Measurements from ENCODE around the gene TCHP. TPM values are rescaled to one million over a fixed set of nuclear protein-coding genes. Genes with fewer than 3 reads are reported as not detected.

TCHP gene
- total and polyA plus RNA-seq, 2 experiments from 2014 or later, result 3.1 to 6.2 TPM

GRCh38 chr12:109946505-109946904 lies 46.4 kb downstream of the TCHP start:
- Histone ChIP-seq H3K4me2 (peak overlapping the region; percentile 10), H3K79me2 (replicated peaks; ENCODE audit: insufficient read depth) (no peaks in the 10 kb centered on the region), H3K36me3 (ENCODE audit: insufficient read depth) (peaks cover 9% of the 10 kb centered on the region; the same call in 1 of the 2 replicates), H3K4me3 (no peak overlapping the region), H4K20me1 (replicated peaks; ENCODE audit: insufficient read depth) (no peaks in the 10 kb centered on the region; the same call in 1 of the 2 replicates), H3K27me3 (ENCODE audit: insufficient read depth) (no peaks in the 10 kb centered on the region), H3K9me2 (ENCODE audit: insufficient read depth) (no peaks in the 10 kb centered on the region), H3K27ac (ENCODE audit: low read depth) (peak overlapping the region; percentile 61; the same call in 1 of the 2 replicates), H3K4me1 (ENCODE audit: insufficient read depth) (peaks cover 18% of the 10 kb centered on the region), H3F3A (replicated peaks; ENCODE audit: low read depth) (0 out of 2 replicates have a peak, but pooled peaks cover 3% of the 10 kb centered on the region), H2AFZ (no peak overlapping the region)
- DNase-seq (ENCODE audit: low spot score) (peak; percentile 81), ATAC-seq (peak; percentile 87)
- peak overlapping the region; percentile 42 for H3K4me3 Mint-ChIP-seq
- peaks cover 34% of the 10 kb centered on the region for H3K4me1 Mint-ChIP-seq
- H3K27me3 Mint-ChIP-seq (ENCODE audit: insufficient read depth, low read depth, poor library complexity), result peaks cover 4% of the 10 kb centered on the region
- no peak for TF ChIP-seq REST (IDR thresholded peaks at IDR 0.05; ENCODE audit: unreplicated experiment)
- TF ChIP-seq EZH2 (IDR thresholded peaks at IDR 0.05; ENCODE audit: low read depth, unreplicated experiment), result no peak
- TF ChIP-seq JUNB (IDR thresholded peaks at IDR 0.05; ENCODE audit: unreplicated experiment), result no peak
- no peak for TF ChIP-seq ZNF462 (CRISPR knock-in tag; IDR thresholded peaks at IDR 0.05)
- TF ChIP-seq ZNF331 (CRISPR knock-in tag; IDR thresholded peaks at IDR 0.05; ENCODE audit: low read depth), result no peak
- no peak for TF ChIP-seq ETS1 (IDR thresholded peaks at IDR 0.05)
- TF ChIP-seq EZH2phosphoT487 (IDR thresholded peaks at IDR 0.05; ENCODE audit: unreplicated experiment), result no peak
- TF ChIP-seq CREB1 (CRISPR knock-in tag; IDR thresholded peaks at IDR 0.05; ENCODE audit: low read depth), result no peak
- no peak for TF ChIP-seq CTCF (conservative IDR thresholded peaks at IDR 0.05; ENCODE audit: low read depth in 2 of 2)
- TF ChIP-seq ZNF114 (CRISPR knock-in tag; IDR thresholded peaks at IDR 0.05), result no peak
- no peaks in the 10 kb centered on the region for H3K9me3 Mint-ChIP-seq
- H3K27ac Mint-ChIP-seq, result peak overlapping the region; percentile 91
- H3K36me3 Mint-ChIP-seq (ENCODE audit: low read depth), result peaks cover 3% of the 10 kb centered on the region; the same call in 2 of the 3 replicates
